HG02571 (cell line): Measurements from ENCODE around the gene GPR55.

ENCODE experiments used
- ATAC-seq: cut with Tn5 transposase; IDR thresholded peaks from one replicate; pipeline ENCODE4 v1.9.1; 2021; ENCODE audit warnings: mild to moderate bottlenecking, moderate library complexity; ENCODE audit not compliant: unreplicated experiment

GPR55 gene

DNA sequence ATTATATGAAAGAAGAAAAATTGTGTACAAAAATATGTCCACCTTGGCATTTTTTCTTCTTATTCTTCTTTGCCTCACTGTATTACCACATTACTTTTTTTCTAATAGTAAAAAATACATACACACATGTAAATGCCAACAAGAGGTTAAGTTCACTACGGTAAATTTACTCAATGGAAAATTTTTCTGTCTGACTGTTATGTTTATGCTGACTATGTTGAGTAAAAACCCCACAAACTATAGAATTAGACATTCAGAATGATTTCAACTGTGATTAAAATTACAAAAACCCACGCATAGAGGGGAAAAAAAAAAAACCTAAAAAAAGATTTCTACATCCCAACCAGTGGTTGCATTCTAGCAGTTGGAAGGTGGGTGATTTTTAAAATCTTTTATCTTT lies 5.4 kb downstream of the GPR55 start:
- ATAC-seq, result no peak

DNA sequence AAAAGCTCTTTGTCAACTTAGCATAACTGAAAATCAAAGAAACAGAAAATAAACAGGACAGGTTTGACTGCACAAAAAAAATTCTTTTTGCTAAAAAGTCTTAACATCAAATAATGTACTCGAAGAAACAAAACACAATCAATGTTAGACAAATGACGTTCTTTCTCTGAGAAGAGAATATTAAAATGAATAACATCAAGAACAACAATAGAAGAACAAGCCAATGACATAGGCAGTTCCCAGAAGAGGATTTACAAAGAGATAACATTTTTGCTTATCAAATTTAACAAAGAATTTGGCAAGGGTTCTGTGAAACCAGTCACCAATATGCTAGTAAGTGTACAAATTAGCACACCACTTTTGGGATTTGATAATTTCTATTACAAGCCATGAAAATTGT lies 5.8 kb downstream of the GPR55 start:
- ATAC-seq, result no peak

DNA sequence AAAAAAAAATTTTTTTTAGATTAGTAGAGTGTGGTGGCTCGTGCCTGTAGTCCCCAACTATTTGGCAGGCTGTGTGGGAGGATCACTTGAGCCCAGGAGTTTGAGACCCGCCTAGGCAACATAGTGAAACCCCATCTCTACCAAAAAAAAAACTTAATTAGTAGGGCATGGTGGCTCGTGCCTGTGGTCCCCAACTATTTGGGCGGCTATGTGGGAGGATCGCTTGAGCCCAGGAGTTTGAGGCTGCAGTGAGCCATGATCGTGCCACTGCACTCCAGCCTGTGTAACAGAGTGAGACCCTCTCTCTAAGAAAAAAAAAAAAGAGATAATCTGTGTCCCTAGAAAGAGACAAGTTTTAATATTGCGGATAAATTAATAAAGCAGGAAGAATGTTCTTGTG lies 8.8 kb downstream of the GPR55 start:
- ATAC-seq, result no peak

DNA sequence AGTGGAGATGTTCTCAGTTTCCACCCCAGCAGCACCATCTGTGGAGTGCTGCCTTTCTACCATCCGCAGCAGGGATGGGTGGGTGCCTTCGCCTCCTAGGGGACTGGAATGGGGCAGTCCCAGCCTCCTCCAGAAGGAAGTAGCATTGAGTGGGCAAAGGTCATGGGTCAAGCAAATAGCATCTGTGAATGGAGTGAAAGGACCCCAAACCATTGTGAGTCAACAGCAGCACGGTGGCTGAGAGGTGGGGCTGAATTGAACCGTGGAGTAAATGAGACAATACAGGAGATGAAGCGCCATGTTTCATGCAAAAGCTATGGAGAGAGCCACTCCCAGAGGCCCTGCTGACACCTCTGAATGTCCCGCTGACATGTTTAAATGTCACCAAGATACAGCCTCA lies 9.7 kb downstream of the GPR55 start:
- ATAC-seq, result no peak

DNA sequence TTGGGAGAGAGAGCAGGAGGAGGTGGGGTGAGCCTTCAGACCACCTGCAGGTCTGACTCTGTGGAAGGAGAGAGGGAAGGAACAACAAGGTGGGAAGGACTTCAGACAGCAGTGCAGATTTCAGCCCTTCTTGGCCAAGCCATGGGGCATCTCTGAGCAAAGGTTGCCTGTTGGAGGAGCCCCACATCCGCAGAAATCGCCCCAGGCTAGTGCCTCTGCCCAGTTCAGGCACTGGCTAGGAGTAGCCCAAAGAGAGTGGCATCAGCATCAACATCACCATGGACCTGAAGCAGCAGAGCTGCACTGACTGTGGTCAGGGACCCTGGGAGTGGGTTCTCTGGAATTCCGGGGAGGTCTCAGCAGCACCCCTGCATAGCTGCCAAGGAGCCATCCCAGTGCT lies 10.2 kb downstream of the GPR55 start:
- no peak for ATAC-seq

DNA sequence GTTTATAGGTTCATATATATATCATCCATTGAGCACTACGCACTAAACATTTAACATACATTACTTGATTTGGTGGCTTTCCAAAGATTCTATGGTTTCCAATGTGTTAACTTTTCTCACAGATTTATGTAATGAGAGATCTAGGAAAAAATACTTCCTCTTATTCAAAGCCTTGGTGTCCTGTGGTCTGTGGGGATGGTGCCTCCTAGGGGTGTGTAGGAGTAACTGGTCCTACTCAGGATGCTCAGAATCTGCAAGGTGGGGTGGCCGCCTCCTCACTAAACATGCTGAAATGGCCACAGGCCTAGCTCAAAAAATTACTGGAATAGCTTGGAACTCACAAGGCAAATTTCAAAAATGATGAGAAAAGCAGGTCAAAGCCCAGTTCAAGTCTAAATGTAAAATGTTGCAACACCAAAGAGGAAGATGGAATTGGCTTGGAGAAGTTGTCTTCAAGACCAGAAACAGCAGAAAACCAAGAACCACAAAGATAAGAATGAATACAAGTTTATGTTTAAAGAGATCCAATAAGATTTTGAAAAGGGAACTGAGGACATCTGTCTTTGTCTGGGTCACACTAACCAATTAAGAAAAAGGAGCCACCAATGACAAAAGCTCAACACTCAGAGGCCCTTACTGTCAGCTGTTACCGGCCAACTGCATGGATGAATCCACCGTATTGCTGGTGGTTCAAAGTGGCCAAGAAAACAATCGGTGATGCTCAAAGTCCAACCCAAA lies 11.5 kb downstream of the GPR55 start:
- ATAC-seq, result no peak

DNA sequence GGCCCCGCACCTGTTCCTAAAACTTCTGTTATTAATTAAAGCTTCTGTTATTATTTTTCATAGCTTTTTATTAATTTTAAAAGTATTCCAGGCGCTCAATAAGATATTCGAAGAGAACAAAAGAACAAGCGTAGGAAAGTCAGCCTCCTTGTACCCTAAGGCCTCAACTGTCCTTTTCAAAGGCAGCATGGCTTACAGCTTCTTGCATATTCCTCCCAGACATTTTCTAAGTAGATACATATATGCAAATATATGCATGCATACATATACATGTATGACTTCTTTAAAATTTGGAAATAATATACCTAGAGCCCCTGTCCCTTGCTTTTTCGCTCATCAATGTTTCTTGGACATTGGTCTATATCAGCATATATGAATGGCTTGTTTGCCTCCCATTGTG lies 12.3 kb downstream of the GPR55 start:
- ATAC-seq, result no peak

DNA sequence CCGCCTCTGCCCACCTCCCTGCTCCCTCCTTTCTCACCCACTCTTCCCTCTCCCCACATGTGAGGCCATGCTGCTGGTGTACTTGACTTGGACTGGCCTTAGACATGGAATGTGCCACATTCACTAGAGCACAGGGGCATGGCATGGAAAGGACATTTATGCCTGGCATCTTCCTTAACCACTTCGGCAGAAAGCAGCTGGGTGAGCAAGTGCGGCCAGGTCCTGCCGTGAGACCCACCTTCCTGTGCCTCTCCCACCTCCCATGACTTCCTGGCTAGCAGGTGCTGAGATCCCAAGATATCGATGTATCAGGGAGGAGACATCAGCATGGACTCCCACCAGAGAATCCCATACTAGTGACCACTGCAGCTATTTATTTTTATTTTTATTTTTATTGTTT lies 13.0 kb downstream of the GPR55 start:
- ATAC-seq, result no peak

DNA sequence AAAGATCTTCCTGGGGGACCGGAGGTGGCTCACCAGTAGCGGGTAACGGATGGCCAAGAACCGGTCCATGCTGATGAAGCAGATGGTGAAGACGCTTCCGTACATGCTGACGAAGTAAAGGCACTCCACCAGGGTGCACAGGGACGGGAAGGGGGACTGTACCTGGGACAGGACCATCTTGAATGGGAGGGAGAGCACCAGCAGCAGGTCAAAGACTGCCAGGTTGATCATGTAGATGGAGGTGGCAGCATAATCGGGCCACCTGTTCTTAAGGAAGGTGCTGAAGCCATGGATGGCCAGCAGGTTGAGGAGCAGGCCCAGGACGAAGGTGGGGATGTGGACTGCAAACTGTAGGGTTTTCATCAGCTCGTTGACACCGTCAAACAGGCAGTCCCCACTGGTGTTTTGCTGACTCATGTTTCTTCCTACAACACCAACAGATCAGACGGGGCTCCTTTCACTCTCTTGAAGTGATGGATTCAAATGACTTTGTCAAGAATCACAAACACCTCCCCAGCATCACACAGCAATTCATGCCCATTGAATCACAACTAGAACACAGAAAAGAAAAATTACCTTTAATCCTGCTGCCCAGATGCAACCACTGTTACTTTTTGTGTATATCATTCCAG lies 14.4 kb downstream of the GPR55 start:
- no peak for ATAC-seq

DNA sequence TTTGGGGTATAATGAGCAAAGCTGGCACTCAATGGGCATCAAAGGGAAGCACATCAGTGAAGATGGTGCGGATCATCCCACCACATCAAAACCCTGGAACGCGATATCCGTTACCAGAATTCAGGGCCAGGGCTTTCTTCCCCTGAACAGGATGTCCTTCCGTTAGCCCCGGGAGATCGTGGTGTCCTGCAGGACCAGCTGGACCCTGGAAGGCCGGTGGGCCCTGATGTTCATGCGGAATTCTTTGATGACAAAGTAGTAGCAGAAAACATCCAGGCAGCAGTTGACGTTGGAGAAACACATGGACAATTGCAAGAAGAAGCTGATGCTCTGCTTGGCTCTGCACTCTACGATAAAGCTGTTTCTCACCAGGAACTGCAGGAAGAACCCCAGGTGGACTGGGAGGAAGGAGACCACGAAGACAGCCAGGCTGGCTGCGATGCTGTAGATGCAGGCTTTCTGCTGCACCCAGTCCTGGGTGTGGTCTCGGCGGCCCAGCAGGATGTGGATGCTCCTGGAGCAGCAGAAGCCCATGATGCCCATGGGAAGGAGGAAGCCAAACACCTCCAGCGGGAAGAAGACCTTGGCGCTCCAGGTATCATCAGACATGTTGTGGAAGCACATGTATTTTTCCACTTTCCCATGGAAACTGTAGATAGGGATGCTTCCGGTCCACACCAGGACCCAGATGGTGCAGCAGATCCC lies 15.0 kb downstream of the GPR55 start:
- no peak for ATAC-seq

DNA sequence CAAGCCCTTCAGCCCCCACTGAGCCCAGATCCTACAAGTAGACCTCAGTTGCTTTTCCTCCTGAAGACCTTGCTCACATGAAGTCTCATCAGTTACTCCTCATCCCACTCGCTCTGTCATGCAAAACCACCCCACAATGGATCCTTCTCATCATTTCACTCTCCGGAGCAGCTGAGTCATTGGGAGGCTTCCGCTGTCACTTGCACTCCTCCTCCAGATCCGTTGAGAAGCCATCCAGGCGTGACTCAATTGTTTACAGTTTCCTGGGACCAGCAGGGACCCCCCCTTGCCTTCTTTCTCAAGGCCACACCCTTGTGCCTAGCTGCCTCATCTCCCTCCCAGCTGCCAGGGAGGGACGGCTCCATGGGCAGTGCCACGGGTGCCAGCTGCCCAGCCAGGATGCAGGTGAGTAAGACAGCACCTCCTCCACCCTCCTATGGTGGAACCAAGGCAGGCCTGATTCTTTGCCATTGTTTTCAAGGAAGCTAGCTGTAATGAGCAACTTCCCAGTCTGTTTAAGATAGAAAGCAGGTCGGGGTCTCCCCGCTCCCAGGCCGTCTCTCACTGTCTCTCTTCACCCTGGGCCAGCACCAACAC lies 16.3 kb downstream of the GPR55 start:
- ATAC-seq, result no peak

DNA sequence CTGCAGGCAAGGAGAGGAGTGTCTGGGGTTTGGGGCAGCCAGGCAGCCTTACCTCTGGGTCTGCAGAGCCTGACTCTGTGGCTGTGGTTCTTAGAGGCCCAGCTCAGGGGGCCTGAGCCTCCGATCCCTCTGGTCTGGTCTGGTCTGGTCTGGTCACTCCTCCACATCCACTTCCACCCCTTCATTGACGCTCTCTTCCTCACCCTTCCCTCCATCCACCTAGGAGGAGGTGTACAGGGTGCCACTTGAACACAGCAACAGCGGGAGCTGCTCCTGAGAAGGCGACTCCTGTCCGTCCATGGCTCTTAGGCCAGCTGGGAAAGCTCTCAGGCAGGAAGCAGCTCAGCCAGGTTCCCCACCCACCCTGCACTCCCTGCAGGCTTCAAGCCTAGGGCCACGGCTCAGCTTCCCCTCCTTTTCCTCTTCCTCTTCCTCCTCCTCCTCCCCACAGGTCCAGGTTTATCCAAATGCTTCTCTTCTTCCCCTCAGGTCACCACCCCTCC lies 16.9 kb downstream of the GPR55 start:
- ATAC-seq, result no peak

DNA sequence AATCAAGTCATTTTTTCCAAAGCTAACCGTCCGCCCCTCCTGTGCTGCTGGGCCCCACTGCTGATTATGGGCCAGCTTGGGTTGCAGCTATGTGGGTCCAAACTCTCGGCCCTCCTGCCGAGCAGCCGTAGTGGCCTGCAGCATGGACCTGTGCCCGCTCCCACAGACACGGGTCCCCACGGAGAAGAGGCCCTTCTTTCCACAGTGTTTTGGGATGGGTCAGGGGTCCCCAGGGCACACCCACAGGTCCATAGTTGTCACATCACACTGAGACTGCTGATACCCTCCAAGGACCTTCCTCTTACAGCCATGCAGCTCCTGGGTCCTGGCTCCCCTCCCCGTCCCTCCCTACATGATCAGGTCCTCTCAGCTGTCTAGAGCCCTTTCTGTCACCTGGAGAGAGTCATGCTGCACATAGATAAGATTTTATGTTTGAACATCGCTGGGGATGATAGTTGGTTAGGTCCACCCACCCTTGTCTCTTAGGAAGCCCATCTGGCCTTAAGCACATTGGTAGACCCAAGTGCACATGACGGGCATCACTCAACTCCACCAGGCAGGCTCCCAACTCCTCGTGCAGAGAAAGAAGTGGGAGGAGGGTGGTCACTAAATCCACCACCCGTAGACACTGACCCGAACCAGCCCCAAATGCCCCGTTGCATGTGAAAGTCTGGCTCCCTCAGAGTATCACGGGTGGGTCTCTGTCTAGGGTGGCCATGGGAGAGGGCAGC lies 17.5 kb downstream of the GPR55 start:
- no peak for ATAC-seq

DNA sequence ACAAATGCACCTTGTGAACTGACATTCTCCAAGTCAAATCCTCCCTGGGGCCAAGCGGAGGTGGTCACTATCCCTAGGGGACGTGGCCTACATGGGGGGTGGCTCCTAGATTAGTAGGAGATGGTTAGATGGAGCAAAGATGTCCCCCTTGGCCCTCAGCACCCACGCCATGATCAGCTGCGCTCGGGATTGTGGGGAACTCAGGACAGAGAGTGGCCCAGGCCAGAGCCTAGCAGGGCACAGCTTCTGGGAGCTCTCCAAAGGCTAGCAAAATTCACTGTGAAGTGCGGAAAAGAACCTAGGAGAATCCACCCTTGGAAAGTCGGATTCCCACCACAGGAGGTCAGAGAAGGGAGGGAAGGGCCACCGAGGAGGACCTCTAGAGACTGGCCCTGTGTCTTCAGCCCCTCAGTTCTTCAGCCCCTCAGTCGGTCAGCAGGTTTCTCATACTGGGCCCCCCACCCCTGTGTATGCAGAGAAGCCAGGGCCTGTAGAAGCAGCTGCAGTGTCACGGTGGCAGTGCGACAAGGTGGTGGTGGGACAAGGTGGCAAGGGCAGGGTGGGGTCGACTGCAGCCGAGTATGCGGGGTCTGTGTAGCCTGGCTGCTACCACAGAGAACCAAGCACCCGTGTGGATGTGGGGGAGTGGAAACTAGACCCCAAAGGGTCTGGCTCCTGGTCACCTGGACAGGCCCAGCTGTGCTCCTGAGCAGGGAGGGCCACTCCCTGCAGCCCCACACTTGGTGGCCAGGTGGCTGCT lies 18.4 kb downstream of the GPR55 start:
- ATAC-seq, result no peak

DNA sequence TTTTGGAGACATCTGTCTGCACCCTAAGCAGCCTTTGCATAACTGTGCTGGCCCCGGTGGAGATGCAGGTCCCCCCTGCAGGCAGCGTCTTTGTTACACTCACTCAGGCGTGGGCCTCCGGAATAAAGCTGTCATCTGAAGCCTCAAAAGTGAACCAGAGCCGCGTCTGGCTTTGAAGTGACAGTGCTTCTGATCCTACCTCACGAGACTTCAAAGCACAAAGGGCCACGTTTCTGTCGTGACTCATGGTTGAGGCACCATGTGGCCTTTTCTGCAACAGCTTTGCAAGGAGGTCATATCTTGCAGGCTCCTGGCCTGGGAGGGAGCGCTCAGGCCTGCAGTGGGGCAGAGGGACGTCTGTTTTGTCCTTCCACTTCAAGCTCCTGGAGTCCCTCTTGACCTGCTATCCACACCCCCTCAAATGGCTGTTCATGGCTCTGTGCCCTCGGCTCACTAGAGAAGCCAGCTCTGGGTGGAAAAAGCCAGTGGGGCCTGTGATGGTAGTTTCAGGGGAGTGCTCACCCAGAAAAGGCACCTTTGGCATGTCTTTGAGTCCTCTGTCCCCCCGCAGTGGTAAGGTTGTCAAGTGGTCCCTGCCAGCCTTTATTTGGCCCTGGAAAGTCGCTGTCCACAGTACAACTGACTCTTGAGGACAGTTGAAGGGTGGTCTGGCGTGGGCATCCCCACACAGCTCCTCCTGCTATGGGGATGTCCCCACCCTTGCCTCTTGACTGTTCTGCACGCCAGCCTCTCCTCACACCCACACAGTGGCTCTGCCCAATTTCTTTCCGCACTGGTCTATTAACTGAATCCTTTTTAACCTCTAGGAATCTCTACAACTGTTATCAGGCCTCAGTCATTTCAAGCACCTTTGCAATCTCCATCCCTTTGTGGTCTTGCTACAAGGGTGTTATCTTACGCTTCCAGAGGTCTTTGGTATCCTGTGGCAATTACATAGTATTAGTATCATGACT lies 19.3 kb downstream of the GPR55 start:
- no peak for ATAC-seq

DNA sequence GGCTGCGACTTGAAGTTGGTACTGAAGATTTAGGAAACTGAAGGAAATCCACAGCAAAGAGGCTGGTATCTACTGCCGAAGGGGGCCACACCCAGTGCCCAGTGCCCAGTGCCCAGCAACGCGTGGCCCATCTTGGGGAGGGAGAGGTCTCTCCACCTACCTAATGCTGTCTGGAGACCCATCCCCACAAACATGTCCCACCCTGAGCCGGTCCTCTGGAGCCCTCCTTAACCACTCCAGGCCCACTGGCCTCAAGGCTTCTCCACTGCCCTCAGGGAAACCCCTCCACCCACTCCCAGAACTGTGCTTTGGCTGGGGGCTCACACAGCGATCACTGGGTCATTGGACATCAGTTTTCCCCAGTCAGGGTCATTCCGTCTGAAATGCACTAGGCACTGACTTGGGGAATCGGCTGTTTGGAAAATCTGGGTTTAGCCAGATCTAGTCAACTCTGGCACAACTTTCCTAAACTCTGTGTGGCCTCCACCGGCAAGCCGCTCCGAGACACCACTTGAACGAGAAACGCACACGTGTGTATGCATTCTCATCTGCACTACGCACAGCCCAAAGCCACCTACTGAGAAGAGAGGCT lies 20.1 kb downstream of the GPR55 start:
- ATAC-seq, result no peak

DNA sequence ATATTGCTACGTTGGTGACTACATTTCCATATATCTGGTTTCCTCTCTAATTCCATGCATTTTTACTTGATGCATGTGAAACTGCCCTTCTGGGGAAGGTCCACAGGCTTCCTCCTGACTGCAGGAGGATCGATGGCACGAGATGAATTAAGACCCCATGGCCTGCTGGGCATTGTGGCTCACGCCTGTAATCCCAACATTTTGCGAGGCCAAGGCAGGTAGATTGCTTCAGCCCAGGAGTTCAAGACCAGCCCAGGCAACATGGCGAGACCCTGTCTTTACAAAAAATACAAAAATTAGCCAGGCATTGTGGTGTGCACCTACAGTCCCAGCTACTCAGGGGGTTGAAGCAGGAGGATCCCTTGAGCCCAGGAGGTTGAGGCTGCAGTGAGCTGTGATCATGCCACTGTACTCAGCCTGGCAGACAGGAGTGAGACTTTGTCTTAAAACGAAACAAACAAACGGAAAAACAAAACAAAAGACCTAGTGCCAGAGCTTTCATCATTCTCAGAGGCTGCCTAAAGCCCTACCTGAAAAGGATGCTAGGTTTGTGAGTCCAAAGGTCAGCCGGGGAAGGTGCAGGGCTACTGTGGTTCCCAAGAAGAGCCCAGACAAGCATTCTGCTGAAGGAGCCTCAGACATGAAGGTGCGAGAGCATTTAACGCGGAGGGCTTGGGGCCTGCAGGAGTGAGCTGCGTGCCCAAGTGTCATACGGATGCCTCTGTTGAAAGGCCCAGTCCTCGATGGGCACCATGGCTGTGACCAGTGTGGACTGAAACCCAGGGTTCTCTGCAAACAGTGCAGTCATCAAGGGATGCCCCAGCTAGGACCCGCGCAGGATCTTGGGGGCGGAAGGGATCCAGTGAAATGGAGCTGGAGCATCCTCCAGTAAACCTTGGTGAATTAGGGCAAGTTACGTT lies 21.6 kb downstream of the GPR55 start:
- ATAC-seq, result no peak
